Osteoblast (primary cell): ENCODE results near the gene EOMES. TPM values are rescaled to one million over a fixed set of nuclear protein-coding genes. Genes with fewer than 3 reads are reported as not detected.

ENCODE experiments used
- DNase-seq: peaks from one replicate; pipeline ENCODE4 v3.0.0; 2011; ENCODE audit warnings: low spot score, mixed read lengths; ENCODE audit not compliant: insufficient read length; ENCODE audit errors: missing footprints
- H2AFZ ChIP-seq: 2 replicates; pipeline ENCODE4 v1.6.0; 2011; ENCODE audit warnings: mild to moderate bottlenecking, low read length
- H3K27ac ChIP-seq: 2 replicates; pipeline ENCODE4 v1.5.1; 2011; ENCODE audit warnings: mild to moderate bottlenecking, low read depth, low read length, moderate library complexity
- H3K27me3 ChIP-seq: 2 replicates; pipeline ENCODE4 v1.6.0; 2012; ENCODE audit warnings: mild to moderate bottlenecking, control low read depth, inconsistent platforms, low read length, moderate library complexity; ENCODE audit not compliant: insufficient read depth
- H3K36me3 ChIP-seq: 2 replicates; pipeline ENCODE4 v1.5.1; 2011; ENCODE audit warnings: mild to moderate bottlenecking, low read length, control low read depth, moderate library complexity; ENCODE audit not compliant: insufficient read depth
- H3K4me1 ChIP-seq: 2 replicates; pipeline ENCODE4 v1.5.1; 2011; ENCODE audit warnings: mild to moderate bottlenecking, low read length, control low read depth, moderate library complexity; ENCODE audit not compliant: insufficient read depth
- H3K4me2 ChIP-seq: 2 replicates; pipeline ENCODE4 v1.6.0; 2011; ENCODE audit warnings: mild to moderate bottlenecking, low read length; ENCODE audit not compliant: insufficient read depth
- H3K4me3 ChIP-seq: fragments of 200-600 bp; sonication (generic); 3 replicates; pipeline ENCODE4 v1.5.1; 2012; ENCODE audit warnings: mild to moderate bottlenecking, low read length, inconsistent platforms; ENCODE audit not compliant: insufficient read depth
- H3K79me2 ChIP-seq: 2 replicates; pipeline ENCODE4 v1.6.0; 2012; ENCODE audit warnings: mild to moderate bottlenecking, low read length, control low read depth, inconsistent platforms; ENCODE audit not compliant: insufficient read depth
- H3K9me3 ChIP-seq: 2 replicates; pipeline ENCODE4 v1.5.1; 2011; ENCODE audit warnings: low read depth, low read length, control low read depth
- H4K20me1 ChIP-seq: 2 replicates; pipeline ENCODE4 v1.6.0; 2012; ENCODE audit warnings: mild to moderate bottlenecking, low read length, control low read depth; ENCODE audit not compliant: insufficient read depth
- CTCF ChIP-seq: IDR thresholded peaks from 2 replicates; pipeline ENCODE4 v1.5.1; 2011; ENCODE audit warnings: mild to moderate bottlenecking, low read depth, low read length, moderate library complexity; ENCODE audit errors: extremely low read depth
- total RNA-seq: library from RNA; depleted of rRNA; stranded (reverse); fragments of >200 nt; gene quantifications from 2 replicates; pipeline ENCODE4 v1.2.3, GENCODE V29; 2012

The EOMES gene
- total RNA-seq, 1 donor, result under 0.01 TPM

- no peak overlapping the region for H3K4me3 ChIP-seq
These were observed 18.7 kb upstream of the EOMES start for GRCh38 chr3:27740854-27741253.

GRCh38 chr3:27737091-27737490 lies 15.0 kb upstream of the EOMES start:
- TF ChIP-seq CTCF, result no peak
- Histone ChIP-seq H3K4me2 (no peak overlapping the region), H3K4me3 (no peak overlapping the region), H3K36me3 (no peaks in the 10 kb centered on the region), H2AFZ (no peak overlapping the region), H3K27me3 (peaks cover 16% of the 10 kb centered on the region), H3K9me3 (no peaks in the 10 kb centered on the region), H3K79me2 (no peaks in the 10 kb centered on the region), H4K20me1 (no peaks in the 10 kb centered on the region), H3K27ac (no peak overlapping the region), H3K4me1 (no peaks in the 10 kb centered on the region)
- no peak for DNase-seq

More at GRCh38 chr3:27740854-27741253, 18.7 kb upstream of the EOMES start:
- DNase-seq, result no peak
- H3K4me2 ChIP-seq, result no peak overlapping the region
- H3K36me3 ChIP-seq, result no peaks in the 10 kb centered on the region
- no peaks in the 10 kb centered on the region for H3K4me1 ChIP-seq
- no peaks in the 10 kb centered on the region for H3K79me2 ChIP-seq
- H4K20me1 ChIP-seq, result no peaks in the 10 kb centered on the region
- no peak for TF ChIP-seq CTCF
- H3K27ac ChIP-seq, result no peak overlapping the region
- no peaks in the 10 kb centered on the region for H3K27me3 ChIP-seq
- no peaks in the 10 kb centered on the region for H3K9me3 ChIP-seq
- no peak overlapping the region for H2AFZ ChIP-seq

- H3K27me3 ChIP-seq, result peaks cover 76% of the 10 kb centered on the region
- no peak for TF ChIP-seq CTCF
- no peak overlapping the region for H3K4me3 ChIP-seq
- H2AFZ ChIP-seq, result no peak overlapping the region
- H3K27ac ChIP-seq, result no peak overlapping the region
- H3K4me2 ChIP-seq, result no peak overlapping the region
- H3K9me3 ChIP-seq, result no peaks in the 10 kb centered on the region
- H3K4me1 ChIP-seq, result peaks cover 15% of the 10 kb centered on the region
- H3K36me3 ChIP-seq, result no peaks in the 10 kb centered on the region
- H3K79me2 ChIP-seq, result no peaks in the 10 kb centered on the region
- no peaks in the 10 kb centered on the region for H4K20me1 ChIP-seq
- no peak for DNase-seq
These were observed 8.9 kb upstream of the EOMES start for GRCh38 chr3:27730774-27731659.
